Hypothalamus (tissue), 51 donors: ENCODE data around the gene AQP9.
"Not testable (repeated sequence)": the region's sequence is repeated elsewhere in the genome, so short reads cannot be mapped to it uniquely, and the experiment has no call there.

Experiments used
- DNase-seq, 51 donors: peaks; one replicate each; lab custom pipeline; 2025; lab: John Stamatoyannopoulos, UW

The AQP9 gene

GRCh38 chr15:58175955-58176354 lies 37.8 kb downstream of the AQP9 start:
- DNase-seq, result no peak

- DNase-seq, result no peak
Observed at GRCh38 chr15:58178668-58179067, 40.5 kb downstream of the AQP9 start.

- DNase-seq, result no peak
Observed at GRCh38 chr15:58179206-58179605, 41.0 kb downstream of the AQP9 start.

- no peak for DNase-seq
Observed at GRCh38 chr15:58179741-58180381, 41.7 kb downstream of the AQP9 start.

- peak in 36 of 51 donors; percentile 1 to 47 (median 16) for DNase-seq
Observed at GRCh38 chr15:58182460-58183163, 44.4 kb downstream of the AQP9 start.

GRCh38 chr15:58185439-58185838 lies 47.3 kb downstream of the AQP9 start:
- DNase-seq, result no peak

GRCh38 chr15:58189148-58189811 lies 51.1 kb downstream of the AQP9 start:
- no peak for DNase-seq

- no peak for DNase-seq
Observed at GRCh38 chr15:58190419-58190818, 52.2 kb downstream of the AQP9 start.

GRCh38 chr15:58193636-58194035 lies 55.5 kb downstream of the AQP9 start:
- DNase-seq, result not testable (repeated sequence)

- no peak for DNase-seq
Observed at GRCh38 chr15:58200739-58201138, 62.6 kb downstream of the AQP9 start.

GRCh38 chr15:58201516-58201915 lies 63.3 kb downstream of the AQP9 start:
- DNase-seq, result no peak

GRCh38 chr15:58203537-58203936 lies 65.4 kb downstream of the AQP9 start:
- DNase-seq, result no peak

GRCh38 chr15:58206151-58206550 lies 68.0 kb downstream of the AQP9 start:
- DNase-seq, result no peak

- not testable (repeated sequence) for DNase-seq
Observed at GRCh38 chr15:58208217-58208616, 70.0 kb downstream of the AQP9 start.

- DNase-seq, result not testable (repeated sequence)
Observed at GRCh38 chr15:58209007-58209481, 70.9 kb downstream of the AQP9 start.

- not testable (repeated sequence) for DNase-seq
Observed at GRCh38 chr15:58210031-58210430, 71.8 kb downstream of the AQP9 start.

- DNase-seq, result peak in 7 of 51 donors; percentile 3 to 20 (median 11)
Observed at GRCh38 chr15:58212909-58213526, 74.8 kb downstream of the AQP9 start.

- DNase-seq, result no peak
Observed at GRCh38 chr15:58213587-58214338, 75.6 kb downstream of the AQP9 start.

- DNase-seq, result no peak
Observed at GRCh38 chr15:58214591-58215340, 76.6 kb downstream of the AQP9 start.

GRCh38 chr15:58217460-58217859 lies 79.3 kb downstream of the AQP9 start:
- DNase-seq, result no peak
